Measurements from ENCODE around the gene VSX2. TPM values are rescaled to one million over a fixed set of nuclear protein-coding genes. Genes with fewer than 3 reads are reported as not detected.

Gene VSX2
- polyA plus RNA-seq, 1 donor from 2014 or later, result not detected

DNA sequence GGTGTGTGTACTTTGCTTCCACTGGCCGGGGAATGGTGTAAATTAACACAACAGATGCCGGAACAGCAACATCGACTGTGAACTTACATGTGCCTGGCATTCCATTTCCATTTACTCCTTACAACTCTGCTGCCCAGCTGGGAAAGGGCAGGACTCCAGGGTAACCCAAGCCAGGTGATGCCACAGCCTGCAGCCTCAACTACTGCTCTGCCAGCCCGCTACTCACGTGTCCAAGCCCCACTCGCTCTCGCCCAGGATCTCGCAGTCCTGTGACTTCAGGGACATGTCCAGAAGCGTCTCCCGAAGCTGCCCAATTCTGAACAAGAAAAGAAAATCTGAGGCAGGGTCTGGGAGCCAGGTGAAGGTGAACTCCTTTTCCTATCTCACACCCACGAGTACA lies 52.8 kb downstream of the VSX2 start:
- H3K36me3 ChIP-seq (ENCODE audit: insufficient read depth, low read length), result peaks cover 8% of the 10 kb centered on the region
- no peak for TF ChIP-seq CTCF (IDR thresholded peaks at IDR 0.05; ENCODE audit: poor library complexity, severe bottlenecking)
- TF ChIP-seq POLR2AphosphoS5 (IDR thresholded peaks at IDR 0.05), result no peak
- no peak for TF ChIP-seq EP300 (conservative IDR thresholded peaks at IDR 0.05; ENCODE audit: poor library complexity, severe bottlenecking)
- no peak for TF ChIP-seq REST (IDR thresholded peaks at IDR 0.05; ENCODE audit: borderline replicate concordance)
- TF ChIP-seq RAD21 (conservative IDR thresholded peaks at IDR 0.05), result no peak
- no peak for TF ChIP-seq EZH2 (IDR thresholded peaks at IDR 0.05; ENCODE audit: borderline replicate concordance, insufficient read depth, low read length, poor library complexity, severe bottlenecking)
- no peak for TF ChIP-seq MXI1 (conservative IDR thresholded peaks at IDR 0.05; ENCODE audit: poor library complexity, severe bottlenecking)
- no peak for TF ChIP-seq SMC3 (conservative IDR thresholded peaks at IDR 0.05; ENCODE audit: poor library complexity)
- no peak for TF ChIP-seq TAF1 (IDR thresholded peaks at IDR 0.05; ENCODE audit: low read depth)

GRCh38 chr14:74293606-74294005 lies 54.4 kb downstream of the VSX2 start:
- H3K9me2 ChIP-seq (ENCODE audit: insufficient read depth, low read length), result no peaks in the 10 kb centered on the region
- H3K27me3 ChIP-seq (ENCODE audit: insufficient read depth, low read depth, low read length), result no peaks in the 10 kb centered on the region
- H4K20me1 ChIP-seq (ENCODE audit: insufficient read depth), result no peaks in the 10 kb centered on the region

More for the DNA sequence above, 52.8 kb downstream of the VSX2 start:
- Histone ChIP-seq H3K79me2 (replicated peaks; ENCODE audit: insufficient read depth, low read length) (no peaks in the 10 kb centered on the region), H3K9me3 (ENCODE audit: low read length) (no peaks in the 10 kb centered on the region), H3F3A (ENCODE audit: insufficient read depth, low read length, poor library complexity, severe bottlenecking) (no peaks in the 10 kb centered on the region), H3K4me2 (ENCODE audit: low read length) (no peak overlapping the region), H3K4me3 (ENCODE audit: low read length) (no peak overlapping the region), H3K9ac (ENCODE audit: low read length) (no peak overlapping the region), H3K9me2 (ENCODE audit: insufficient read depth, low read length) (no peaks in the 10 kb centered on the region), H3K27ac (ENCODE audit: low read length) (no peak overlapping the region), H2AFZ (ENCODE audit: low read depth, low read length) (no peak overlapping the region), H4K20me1 (ENCODE audit: insufficient read depth) (no peaks in the 10 kb centered on the region), H3K27me3 (ENCODE audit: insufficient read depth, low read depth, low read length) (no peaks in the 10 kb centered on the region)

More at GRCh38 chr14:74293606-74294005, 54.4 kb downstream of the VSX2 start:
- H3K27ac ChIP-seq (ENCODE audit: low read length), result no peak overlapping the region
- H3K9me3 ChIP-seq (ENCODE audit: low read length), result no peaks in the 10 kb centered on the region
- no peak overlapping the region for H3K9ac ChIP-seq (ENCODE audit: low read length)
- H3K36me3 ChIP-seq (ENCODE audit: insufficient read depth, low read length), result peaks cover 8% of the 10 kb centered on the region
- H3F3A ChIP-seq (ENCODE audit: insufficient read depth, low read length, poor library complexity, severe bottlenecking), result no peaks in the 10 kb centered on the region
- no peak overlapping the region for H2AFZ ChIP-seq (ENCODE audit: low read depth, low read length)
- TF ChIP-seq CTCF (IDR thresholded peaks at IDR 0.05; ENCODE audit: poor library complexity, severe bottlenecking), result no peak
- TF ChIP-seq REST (IDR thresholded peaks at IDR 0.05; ENCODE audit: borderline replicate concordance), result no peak
- no peak for TF ChIP-seq POLR2AphosphoS5 (IDR thresholded peaks at IDR 0.05)
- TF ChIP-seq TAF1 (IDR thresholded peaks at IDR 0.05; ENCODE audit: low read depth), result no peak
- no peaks in the 10 kb centered on the region for H3K79me2 ChIP-seq (replicated peaks; ENCODE audit: insufficient read depth, low read length)
- no peak overlapping the region for H3K4me2 ChIP-seq (ENCODE audit: low read length)
- H3K4me3 ChIP-seq (ENCODE audit: low read length), result no peak overlapping the region

Data from neural cell (in vitro differentiated cells).